ENCODE measurements around the gene METTL8. TPM values are rescaled to one million over a fixed set of nuclear protein-coding genes. Genes with fewer than 3 reads are reported as not detected.

METTL8 gene
- total RNA-seq, 1 experiment from 2014 or later: 34.4 TPM

- H3K4me2 ChIP-seq (ENCODE audit: low read length): no peak overlapping the region
- ATAC-seq: no peak
- H3K27ac ChIP-seq (ENCODE audit: low read depth, low read length): no peak overlapping the region
- H3K4me1 ChIP-seq (ENCODE audit: control insufficient read depth in 1 of 2, insufficient read depth in 2 of 2, low read length in 2 of 2): no peaks in the 10 kb centered on the region
- ChIA-PET POLR2A (no interaction called here), RAD21 (ENCODE audit: low non-redundant PET in 1 of 2, low total read pairs in 2 of 2, uncharacterized antibody in 2 of 2, unreplicated experiment in 2 of 2) (no interaction called here), CTCF (no interaction called here)
- no peaks in the 10 kb centered on the region for H3K9me3 ChIP-seq (ENCODE audit: control insufficient read depth in 1 of 2, insufficient read depth in 1 of 2, low read depth in 1 of 2, low read length in 2 of 2)
- H3K36me3 ChIP-seq (ENCODE audit: control insufficient read depth in 1 of 2, insufficient read depth in 2 of 2, low read length in 2 of 2): no peaks in the 10 kb centered on the region
- H4K20me1 ChIP-seq (ENCODE audit: insufficient read depth): no peaks in the 10 kb centered on the region
- H3K9me2 ChIP-seq (ENCODE audit: insufficient read depth): no peaks in the 10 kb centered on the region
- H3K79me2 ChIP-seq (ENCODE audit: insufficient read depth, low read length): no peaks in the 10 kb centered on the region
- TF ChIP-seq TCF7L2 (IDR thresholded peaks at IDR 0.05; ENCODE audit: borderline replicate concordance, extremely low read depth, insufficient read depth, insufficient read length) (no peak), JUND (IDR thresholded peaks at IDR 0.05) (no peak), SRF (IDR thresholded peaks at IDR 0.05; ENCODE audit: low read depth) (no peak), EZH2phosphoT487 (IDR thresholded peaks at IDR 0.05; ENCODE audit: borderline replicate concordance) (no peak), MAX (IDR thresholded peaks at IDR 0.05) (no peak), SP1 (IDR thresholded peaks at IDR 0.05; ENCODE audit: low read depth) (no peak), YY1 (IDR thresholded peaks at IDR 0.05; ENCODE audit: extremely low read depth, insufficient replicate concordance, low read depth, low read length) (no peak), FOSL1 (IDR thresholded peaks at IDR 0.05; ENCODE audit: low read depth) (no peak), ZNF274 (IDR thresholded peaks at IDR 0.05; ENCODE audit: low read depth, low read length) (no peak), CEBPB (IDR thresholded peaks at IDR 0.05; ENCODE audit: low read depth) (no peak), CBX3 (IDR thresholded peaks at IDR 0.05; ENCODE audit: low read depth) (no peak)
- no TSS peak for BruUV-seq (replicated peaks)
- H2AFZ ChIP-seq (ENCODE audit: low read depth, low read length, poor library complexity, severe bottlenecking): no peak overlapping the region
- intact Hi-C loops (cut with micrococcal nuclease): no loop called here
- H3K4me3 ChIP-seq (replicated peaks in 1 of 2; ENCODE audit: low read depth in 1 of 2, low read length in 2 of 2): no peak overlapping the region
- no peaks in the 10 kb centered on the region for H3K27me3 ChIP-seq (ENCODE audit: insufficient read depth, low read length)
- H3K9ac ChIP-seq (ENCODE audit: low read length): no peak overlapping the region
- DNase-seq (ENCODE audit: low read depth, low spot score): no peak
Measured at GRCh38 chr2:171289991-171290390, 143.8 kb downstream of the METTL8 start.

GRCh38 chr2:171289316-171289715 lies 144.5 kb downstream of the METTL8 start:
- ChIA-PET RAD21 (ENCODE audit: low non-redundant PET in 1 of 2, low total read pairs in 2 of 2, uncharacterized antibody in 2 of 2, unreplicated experiment in 2 of 2) (no interaction called here), CTCF (no interaction called here), POLR2A (no interaction called here)
- no peak overlapping the region for H2AFZ ChIP-seq (ENCODE audit: low read depth, low read length, poor library complexity, severe bottlenecking)
- no peak overlapping the region for H3K27ac ChIP-seq (ENCODE audit: low read depth, low read length)
- intact Hi-C loops (cut with micrococcal nuclease): no loop called here
- DNase-seq (ENCODE audit: low read depth, low spot score) (no peak), ATAC-seq (no peak)
- H3K9me2 ChIP-seq (ENCODE audit: insufficient read depth): no peaks in the 10 kb centered on the region
- H3K4me3 ChIP-seq (replicated peaks in 1 of 2; ENCODE audit: low read depth in 1 of 2, low read length in 2 of 2): no peak overlapping the region
- no peaks in the 10 kb centered on the region for H3K4me1 ChIP-seq (ENCODE audit: control insufficient read depth in 1 of 2, insufficient read depth in 2 of 2, low read length in 2 of 2)
- H3K36me3 ChIP-seq (ENCODE audit: control insufficient read depth in 1 of 2, insufficient read depth in 2 of 2, low read length in 2 of 2): no peaks in the 10 kb centered on the region
- H3K4me2 ChIP-seq (ENCODE audit: low read length): no peak overlapping the region
- TF ChIP-seq POLR2A (IDR thresholded peaks at IDR 0.05; ENCODE audit: borderline replicate concordance, extremely low read depth, insufficient read depth, insufficient read length) (no peak), ZFX (IDR thresholded peaks at IDR 0.05) (no peak), CEBPB (IDR thresholded peaks at IDR 0.05; ENCODE audit: low read depth) (no peak), EZH2phosphoT487 (IDR thresholded peaks at IDR 0.05; ENCODE audit: borderline replicate concordance) (no peak), JUND (IDR thresholded peaks at IDR 0.05) (no peak), SP1 (IDR thresholded peaks at IDR 0.05; ENCODE audit: low read depth) (no peak), SRF (IDR thresholded peaks at IDR 0.05; ENCODE audit: low read depth) (no peak), CBX3 (IDR thresholded peaks at IDR 0.05; ENCODE audit: low read depth) (no peak), TCF7L2 (IDR thresholded peaks at IDR 0.05; ENCODE audit: borderline replicate concordance, extremely low read depth, insufficient read depth, insufficient read length) (no peak)
- TF ChIP-seq, protein P1, sequence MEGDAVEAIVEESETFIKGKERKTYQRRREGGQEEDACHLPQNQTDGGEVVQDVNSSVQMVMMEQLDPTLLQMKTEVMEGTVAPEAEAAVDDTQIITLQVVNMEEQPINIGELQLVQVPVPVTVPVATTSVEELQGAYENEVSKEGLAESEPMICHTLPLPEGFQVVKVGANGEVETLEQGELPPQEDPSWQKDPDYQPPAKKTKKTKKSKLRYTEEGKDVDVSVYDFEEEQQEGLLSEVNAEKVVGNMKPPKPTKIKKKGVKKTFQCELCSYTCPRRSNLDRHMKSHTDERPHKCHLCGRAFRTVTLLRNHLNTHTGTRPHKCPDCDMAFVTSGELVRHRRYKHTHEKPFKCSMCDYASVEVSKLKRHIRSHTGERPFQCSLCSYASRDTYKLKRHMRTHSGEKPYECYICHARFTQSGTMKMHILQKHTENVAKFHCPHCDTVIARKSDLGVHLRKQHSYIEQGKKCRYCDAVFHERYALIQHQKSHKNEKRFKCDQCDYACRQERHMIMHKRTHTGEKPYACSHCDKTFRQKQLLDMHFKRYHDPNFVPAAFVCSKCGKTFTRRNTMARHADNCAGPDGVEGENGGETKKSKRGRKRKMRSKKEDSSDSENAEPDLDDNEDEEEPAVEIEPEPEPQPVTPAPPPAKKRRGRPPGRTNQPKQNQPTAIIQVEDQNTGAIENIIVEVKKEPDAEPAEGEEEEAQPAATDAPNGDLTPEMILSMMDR (IDR thresholded peaks at IDR 0.05 in 2 of 3, conservative IDR thresholded peaks at IDR 0.05 in 1 of 3; ENCODE audit: borderline replicate concordance in 1 of 3, insufficient read depth in 1 of 3, low read depth in 2 of 3, low read length in 2 of 3): no peak
- H3K9me3 ChIP-seq (ENCODE audit: control insufficient read depth in 1 of 2, insufficient read depth in 1 of 2, low read depth in 1 of 2, low read length in 2 of 2): no peaks in the 10 kb centered on the region
- BruUV-seq (replicated peaks): no TSS peak
- no peaks in the 10 kb centered on the region for H3K27me3 ChIP-seq (ENCODE audit: insufficient read depth, low read length)
- no peaks in the 10 kb centered on the region for H3K79me2 ChIP-seq (ENCODE audit: insufficient read depth, low read length)
- H3K9ac ChIP-seq (ENCODE audit: low read length): no peak overlapping the region
- no peaks in the 10 kb centered on the region for H4K20me1 ChIP-seq (ENCODE audit: insufficient read depth)

Measured in HCT116 (cell line).